ENCODE measurements around the gene SORCS2. TPM values are rescaled to one million over a fixed set of nuclear protein-coding genes. Genes with fewer than 3 reads are reported as not detected.

The SORCS2 gene
- total and polyA plus RNA-seq, 2 donors (not counting 1 experiment from before 2014, with no cell fraction given) = not detected

DNA sequence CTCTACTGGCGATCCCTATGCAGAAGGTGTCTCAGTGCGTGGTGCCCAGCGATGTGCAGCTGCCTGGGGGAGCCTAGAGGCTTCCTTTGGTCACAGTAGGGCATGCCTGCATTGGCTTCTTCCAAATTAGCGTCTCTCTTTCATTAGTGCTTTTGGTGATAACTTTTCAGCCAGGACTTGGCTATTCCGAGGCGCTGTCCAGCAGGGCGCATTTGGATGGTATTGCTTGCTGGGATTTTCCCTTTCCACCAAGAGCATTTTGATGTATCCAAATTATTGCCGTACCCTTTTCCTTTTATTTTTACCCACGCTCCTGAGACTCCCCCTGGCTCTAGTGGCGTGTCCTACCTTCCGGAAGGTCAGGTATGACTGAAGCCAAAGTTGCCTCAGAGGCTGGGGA lies 101.4 kb downstream of the SORCS2 start:
- Mint-ChIP-seq H3K27me3 (no peaks in the 10 kb centered on the region), H3K4me3 (no peak overlapping the region), H3K4me1 (no peaks in the 10 kb centered on the region), H3K9me3 (ENCODE audit: insufficient read depth) (no peaks in the 10 kb centered on the region), H3K27ac (no peak overlapping the region)
- ChIA-PET CTCF (interaction anchor here (0.6 kb wide), 1 partner anchor 287 kb away, joined by 3 read pairs; no protein-coding TSS in a partner anchor), POLR2A (no interaction called here)
- Histone ChIP-seq H3K9ac (ENCODE audit: low read length) (no peak overlapping the region), H4K20me1 (ENCODE audit: control insufficient read depth, insufficient read depth, low read length, poor library complexity, severe bottlenecking) (no peaks in the 10 kb centered on the region), H3K79me2 (ENCODE audit: control insufficient read depth, insufficient read depth, low read length) (no peaks in the 10 kb centered on the region), H3K27ac (ENCODE audit: low read length in 2 of 2) (no peak overlapping the region), H2AFZ (ENCODE audit: insufficient read depth, low read depth, low read length, poor library complexity, severe bottlenecking) (no peak overlapping the region), H3K9me3 (ENCODE audit: control extremely low read depth in 1 of 3, control insufficient read depth in 2 of 3, insufficient read depth in 1 of 3, low read length in 2 of 3) (peaks cover 0 to 9% (median 0%) of the 10 kb centered on the region in 3 donors), H3K4me2 (replicated peaks; ENCODE audit: low read depth, low read length, poor library complexity, severe bottlenecking) (no peak overlapping the region), H3K4me3 (ENCODE audit: control extremely low read depth in 1 of 5, extremely low read depth in 1 of 5, insufficient read depth in 1 of 5, low read depth in 2 of 5, low read length in 4 of 5) (no peak overlapping the region), H3K4me1 (ENCODE audit: control insufficient read depth in 2 of 2, insufficient read depth in 2 of 2, low read length in 2 of 2) (no peaks in the 10 kb centered on the region), H3K27me3 (replicated peaks in 1 of 4; ENCODE audit: control extremely low read depth in 1 of 4, control insufficient read depth in 3 of 4, insufficient read depth in 4 of 4, low read length in 3 of 4) (no peaks in the 10 kb centered on the region), H3K36me3 (replicated peaks in 1 of 2; ENCODE audit: control extremely low read depth in 1 of 2, control insufficient read depth in 1 of 2, extremely low read depth in 1 of 2, insufficient read depth in 2 of 2, low read length in 1 of 2) (no peaks in the 10 kb centered on the region)
- WGBS (ENCODE audit: insufficient coverage) = 96% methylated on average over 8 of the region's 11 CpGs
- no peak for TF ChIP-seq EZH2 (IDR thresholded peaks at IDR 0.05; ENCODE audit: borderline replicate concordance, insufficient read depth, low read depth, low read length, poor library complexity, severe bottlenecking)
- TF ChIP-seq, protein P1, sequence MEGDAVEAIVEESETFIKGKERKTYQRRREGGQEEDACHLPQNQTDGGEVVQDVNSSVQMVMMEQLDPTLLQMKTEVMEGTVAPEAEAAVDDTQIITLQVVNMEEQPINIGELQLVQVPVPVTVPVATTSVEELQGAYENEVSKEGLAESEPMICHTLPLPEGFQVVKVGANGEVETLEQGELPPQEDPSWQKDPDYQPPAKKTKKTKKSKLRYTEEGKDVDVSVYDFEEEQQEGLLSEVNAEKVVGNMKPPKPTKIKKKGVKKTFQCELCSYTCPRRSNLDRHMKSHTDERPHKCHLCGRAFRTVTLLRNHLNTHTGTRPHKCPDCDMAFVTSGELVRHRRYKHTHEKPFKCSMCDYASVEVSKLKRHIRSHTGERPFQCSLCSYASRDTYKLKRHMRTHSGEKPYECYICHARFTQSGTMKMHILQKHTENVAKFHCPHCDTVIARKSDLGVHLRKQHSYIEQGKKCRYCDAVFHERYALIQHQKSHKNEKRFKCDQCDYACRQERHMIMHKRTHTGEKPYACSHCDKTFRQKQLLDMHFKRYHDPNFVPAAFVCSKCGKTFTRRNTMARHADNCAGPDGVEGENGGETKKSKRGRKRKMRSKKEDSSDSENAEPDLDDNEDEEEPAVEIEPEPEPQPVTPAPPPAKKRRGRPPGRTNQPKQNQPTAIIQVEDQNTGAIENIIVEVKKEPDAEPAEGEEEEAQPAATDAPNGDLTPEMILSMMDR (IDR thresholded peaks at IDR 0.05) = no peak
- DNase-seq (no peak), ATAC-seq (ENCODE audit: low read depth) (no peak)
- intact Hi-C loops (cut with micrococcal nuclease) = no loop called here

DNA sequence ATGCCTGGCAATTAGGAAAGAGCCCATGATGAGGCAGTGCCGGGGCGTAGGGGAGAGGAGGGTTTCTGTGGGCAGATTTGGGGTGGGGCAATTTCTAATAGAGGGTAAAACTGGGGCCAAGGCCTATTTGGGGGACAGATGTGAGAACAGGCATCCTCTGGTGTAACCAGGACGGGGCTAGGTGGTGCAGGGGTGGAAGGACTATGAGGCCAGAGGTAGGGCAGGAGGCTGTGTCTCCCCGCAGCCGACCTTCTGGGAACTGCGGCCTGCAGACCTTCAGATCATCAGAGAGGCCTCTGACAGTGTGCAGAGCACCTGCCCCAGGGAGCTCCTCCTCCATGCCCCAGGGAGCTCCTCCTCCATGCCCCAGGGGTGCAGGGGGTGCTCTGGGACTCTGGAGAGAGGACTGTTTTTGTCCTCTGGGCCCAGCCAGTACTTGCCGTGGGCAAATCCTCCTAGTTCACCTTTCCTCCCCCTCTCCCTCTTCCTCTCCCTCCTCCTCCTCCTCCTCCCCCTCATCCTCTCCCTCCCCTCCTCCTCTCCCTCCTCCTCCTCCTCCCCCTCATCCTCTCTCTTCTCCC lies 101.9 kb downstream of the SORCS2 start:
- Histone ChIP-seq H3K4me2 (replicated peaks; ENCODE audit: low read depth, low read length, poor library complexity, severe bottlenecking) (no peak overlapping the region), H3K4me3 (ENCODE audit: control extremely low read depth in 1 of 5, extremely low read depth in 1 of 5, insufficient read depth in 1 of 5, low read depth in 2 of 5, low read length in 4 of 5) (no peak overlapping the region), H3K36me3 (replicated peaks in 1 of 2; ENCODE audit: control extremely low read depth in 1 of 2, control insufficient read depth in 1 of 2, extremely low read depth in 1 of 2, insufficient read depth in 2 of 2, low read length in 1 of 2) (no peaks in the 10 kb centered on the region), H3K4me1 (ENCODE audit: control insufficient read depth in 2 of 2, insufficient read depth in 2 of 2, low read length in 2 of 2) (no peaks in the 10 kb centered on the region), H3K79me2 (ENCODE audit: control insufficient read depth, insufficient read depth, low read length) (no peaks in the 10 kb centered on the region), H3K9ac (ENCODE audit: low read length) (no peak overlapping the region), H2AFZ (ENCODE audit: insufficient read depth, low read depth, low read length, poor library complexity, severe bottlenecking) (no peak overlapping the region), H3K27ac (ENCODE audit: low read length in 2 of 2) (no peak overlapping the region), H3K9me3 (ENCODE audit: control extremely low read depth in 1 of 3, control insufficient read depth in 2 of 3, insufficient read depth in 1 of 3, low read length in 2 of 3) (peaks cover 0 to 9% (median 0%) of the 10 kb centered on the region in 3 donors), H3K27me3 (replicated peaks in 1 of 4; ENCODE audit: control extremely low read depth in 1 of 4, control insufficient read depth in 3 of 4, insufficient read depth in 4 of 4, low read length in 3 of 4) (no peaks in the 10 kb centered on the region), H4K20me1 (ENCODE audit: control insufficient read depth, insufficient read depth, low read length, poor library complexity, severe bottlenecking) (no peaks in the 10 kb centered on the region)
- no peak overlapping the region for H3K27ac Mint-ChIP-seq
- 82% methylated on average over 5 of the region's 7 CpGs for WGBS (ENCODE audit: insufficient coverage)
- ChIA-PET CTCF (interaction anchor here (0.6 kb wide), 1 partner anchor 287 kb away, joined by 3 read pairs; no protein-coding TSS in a partner anchor), POLR2A (no interaction called here)
- no peaks in the 10 kb centered on the region for H3K9me3 Mint-ChIP-seq (ENCODE audit: insufficient read depth)
- DNase-seq (no peak), ATAC-seq (ENCODE audit: low read depth) (no peak)
- peaks cover 1% of the 10 kb centered on the region for H3K27me3 Mint-ChIP-seq
- H3K4me1 Mint-ChIP-seq = no peaks in the 10 kb centered on the region
- intact Hi-C loops (cut with micrococcal nuclease) = no loop called here
- H3K4me3 Mint-ChIP-seq = no peak overlapping the region
- TF ChIP-seq, protein P1 (IDR thresholded peaks at IDR 0.05) = no peak
- TF ChIP-seq EZH2 (IDR thresholded peaks at IDR 0.05; ENCODE audit: borderline replicate concordance, insufficient read depth, low read depth, low read length, poor library complexity, severe bottlenecking) = no peak
